ENCODE results near the gene SOHLH1.

Gene SOHLH1, protein sequence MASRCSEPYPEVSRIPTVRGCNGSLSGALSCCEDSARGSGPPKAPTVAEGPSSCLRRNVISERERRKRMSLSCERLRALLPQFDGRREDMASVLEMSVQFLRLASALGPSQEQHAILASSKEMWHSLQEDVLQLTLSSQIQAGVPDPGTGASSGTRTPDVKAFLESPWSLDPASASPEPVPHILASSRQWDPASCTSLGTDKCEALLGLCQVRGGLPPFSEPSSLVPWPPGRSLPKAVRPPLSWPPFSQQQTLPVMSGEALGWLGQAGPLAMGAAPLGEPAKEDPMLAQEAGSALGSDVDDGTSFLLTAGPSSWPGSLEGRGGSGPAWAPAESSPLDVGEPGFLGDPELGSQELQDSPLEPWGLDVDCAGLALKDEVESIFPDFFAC

DNA sequence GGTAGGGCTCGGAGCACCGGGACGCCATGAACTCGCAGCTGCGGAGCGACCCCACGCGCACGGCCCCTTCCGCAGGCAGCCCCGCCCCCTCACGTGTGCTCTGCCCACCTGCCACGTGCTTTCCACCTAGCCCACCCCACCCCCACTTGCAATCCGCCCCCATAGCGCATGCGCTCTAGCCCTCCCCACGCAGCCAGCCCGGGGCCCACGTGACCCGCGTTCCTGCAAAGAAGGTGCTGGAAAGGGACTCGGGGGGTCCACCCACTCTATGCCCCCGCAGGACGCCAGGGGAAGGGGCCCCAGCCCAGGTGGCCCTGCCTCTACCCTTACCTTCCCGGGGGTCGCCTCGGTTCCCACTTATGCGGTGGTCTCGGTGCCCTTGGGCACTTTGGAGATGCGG lies at the start of gene SOHLH1:
SOHLH1 (minus strand) TSS at position 42 of the 400 bp plus-strand sequence; CDS start at position 28, 14 bp downstream.
- no peak within 1 kb of the TSS for H3K4me3 ChIP-seq (ENCODE audit: low read length)
- DNase-seq (ENCODE audit: low read depth): no peak
- TF ChIP-seq, protein P1, sequence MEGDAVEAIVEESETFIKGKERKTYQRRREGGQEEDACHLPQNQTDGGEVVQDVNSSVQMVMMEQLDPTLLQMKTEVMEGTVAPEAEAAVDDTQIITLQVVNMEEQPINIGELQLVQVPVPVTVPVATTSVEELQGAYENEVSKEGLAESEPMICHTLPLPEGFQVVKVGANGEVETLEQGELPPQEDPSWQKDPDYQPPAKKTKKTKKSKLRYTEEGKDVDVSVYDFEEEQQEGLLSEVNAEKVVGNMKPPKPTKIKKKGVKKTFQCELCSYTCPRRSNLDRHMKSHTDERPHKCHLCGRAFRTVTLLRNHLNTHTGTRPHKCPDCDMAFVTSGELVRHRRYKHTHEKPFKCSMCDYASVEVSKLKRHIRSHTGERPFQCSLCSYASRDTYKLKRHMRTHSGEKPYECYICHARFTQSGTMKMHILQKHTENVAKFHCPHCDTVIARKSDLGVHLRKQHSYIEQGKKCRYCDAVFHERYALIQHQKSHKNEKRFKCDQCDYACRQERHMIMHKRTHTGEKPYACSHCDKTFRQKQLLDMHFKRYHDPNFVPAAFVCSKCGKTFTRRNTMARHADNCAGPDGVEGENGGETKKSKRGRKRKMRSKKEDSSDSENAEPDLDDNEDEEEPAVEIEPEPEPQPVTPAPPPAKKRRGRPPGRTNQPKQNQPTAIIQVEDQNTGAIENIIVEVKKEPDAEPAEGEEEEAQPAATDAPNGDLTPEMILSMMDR (conservative IDR thresholded peaks at IDR 0.05; ENCODE audit: low read length): no peak

DNA sequence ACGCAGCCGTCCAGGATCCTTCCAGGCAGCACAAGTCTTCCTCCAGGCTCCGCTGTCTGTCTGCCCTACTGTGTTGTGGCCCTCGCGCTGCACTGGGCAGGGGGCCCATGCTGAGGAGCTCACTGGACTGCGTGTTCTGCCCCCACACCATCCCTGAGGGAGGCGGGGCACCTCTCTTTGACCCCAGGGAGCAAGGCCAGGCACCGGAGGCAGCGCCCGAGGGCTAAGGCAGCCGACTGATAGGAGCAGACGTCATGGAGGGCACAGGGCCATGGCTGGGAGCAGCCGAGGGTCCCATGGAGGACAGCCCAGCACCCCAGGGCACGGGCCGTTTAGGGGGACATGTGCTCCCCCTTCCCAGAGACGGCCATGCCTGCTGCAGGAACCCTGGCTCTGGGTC lies 49.4 kb upstream of the SOHLH1 start:
- H3K4me3 ChIP-seq (ENCODE audit: low read length): no peak overlapping the region
- no peak for DNase-seq (ENCODE audit: low read depth)
- TF ChIP-seq, protein P1 (conservative IDR thresholded peaks at IDR 0.05; ENCODE audit: low read length): no peak

DNA sequence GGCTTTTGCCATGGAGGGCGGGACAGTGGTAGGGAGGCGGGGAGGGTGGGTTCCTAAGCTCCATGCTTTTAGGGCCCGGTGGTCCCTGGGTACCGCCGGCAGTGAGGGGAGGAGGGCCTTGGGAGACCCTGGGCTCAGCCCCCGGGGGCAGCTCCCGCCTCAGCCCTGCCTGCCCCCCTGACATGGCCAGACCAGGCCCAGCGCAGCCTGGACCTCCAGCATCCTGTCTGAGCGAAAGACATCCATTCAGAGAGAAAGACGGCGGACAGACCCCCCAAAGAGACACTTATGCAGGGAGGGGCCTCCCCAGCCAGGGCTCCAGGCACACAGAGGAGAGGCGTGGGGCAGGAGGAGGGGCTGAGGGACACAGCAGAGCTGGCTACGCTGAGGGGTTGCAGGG lies 48.0 kb upstream of the SOHLH1 start:
- TF ChIP-seq, protein P1 (conservative IDR thresholded peaks at IDR 0.05; ENCODE audit: low read length): no peak
- H3K4me3 ChIP-seq (ENCODE audit: low read length): no peak overlapping the region
- no peak for DNase-seq (ENCODE audit: low read depth)

DNA sequence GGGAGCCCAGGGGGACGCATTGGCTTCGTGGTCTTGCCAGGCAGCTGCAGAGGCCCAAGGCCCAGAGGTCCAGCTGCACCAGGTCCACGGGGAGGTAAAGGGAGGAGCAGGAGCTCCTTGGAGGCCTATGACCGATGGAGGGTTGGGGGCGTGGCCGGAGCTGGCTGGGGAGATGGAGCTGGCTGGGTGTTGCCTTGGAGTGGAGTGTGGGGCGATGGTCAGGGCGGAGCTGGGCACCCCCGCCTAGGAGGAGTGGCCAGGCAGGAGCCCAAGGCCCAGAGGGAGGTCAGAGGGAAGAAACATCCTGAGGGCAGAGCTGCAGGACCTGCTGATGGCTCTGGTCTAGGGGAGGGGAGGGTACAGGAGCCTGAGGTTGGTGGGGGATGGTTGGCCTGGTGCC lies 47.3 kb upstream of the SOHLH1 start:
- TF ChIP-seq, protein P1 (conservative IDR thresholded peaks at IDR 0.05; ENCODE audit: low read length): no peak
- no peak for DNase-seq (ENCODE audit: low read depth)
- no peak overlapping the region for H3K4me3 ChIP-seq (ENCODE audit: low read length)

DNA sequence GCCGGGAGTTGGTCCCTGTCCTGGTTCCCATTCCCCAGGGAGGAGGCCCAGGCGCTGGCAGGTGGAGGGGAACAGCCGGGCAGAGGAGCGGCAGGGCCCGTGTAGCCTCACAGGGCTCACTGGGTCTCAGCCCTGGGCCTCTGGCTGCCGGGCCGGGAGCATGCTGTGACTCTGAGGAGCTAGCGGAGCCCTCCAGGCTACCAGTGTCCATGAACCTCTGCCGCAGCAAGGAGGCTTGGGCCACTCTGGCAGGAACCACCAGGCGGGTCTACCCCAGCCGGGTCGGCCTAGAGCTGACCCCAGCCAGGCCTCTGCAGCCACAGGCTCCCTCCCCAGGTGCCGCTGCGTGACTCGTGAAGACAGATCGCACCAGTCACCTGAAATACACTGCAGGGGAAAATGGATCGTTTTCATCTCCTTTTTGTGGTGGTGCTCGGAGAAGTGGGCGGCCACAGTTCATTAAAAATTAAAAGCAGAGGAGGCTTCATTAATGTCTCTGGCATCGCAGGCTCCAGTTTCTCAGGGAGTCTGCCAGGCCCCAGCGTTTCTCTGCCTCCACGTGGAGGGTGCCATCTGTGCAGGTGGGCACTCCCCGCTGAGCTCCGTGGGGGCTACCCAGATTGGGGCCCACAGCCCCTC lies 46.5 kb upstream of the SOHLH1 start:
- no peak overlapping the region for H3K4me3 ChIP-seq (ENCODE audit: low read length)
- TF ChIP-seq, protein P1 (conservative IDR thresholded peaks at IDR 0.05; ENCODE audit: low read length): no peak
- DNase-seq (ENCODE audit: low read depth): no peak

DNA sequence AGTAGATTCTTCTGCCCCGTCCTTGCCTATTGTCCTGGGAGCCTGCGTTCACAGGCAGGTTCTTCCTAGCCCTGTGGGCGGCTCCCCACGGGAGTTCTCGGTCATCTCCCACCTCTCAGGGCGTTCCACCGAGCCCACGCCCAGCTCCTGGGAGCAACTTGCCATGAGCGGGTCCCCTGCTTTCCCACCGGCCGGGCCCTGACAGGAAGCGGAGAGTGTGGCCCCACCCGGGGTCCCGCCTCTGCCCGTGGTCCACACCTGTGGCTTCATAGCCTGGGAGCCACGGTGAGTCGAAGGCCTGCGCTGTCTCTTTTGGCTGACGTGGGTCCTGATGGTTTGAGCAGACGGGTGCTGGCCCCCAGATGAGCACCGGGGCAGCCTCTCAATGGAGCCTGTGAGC lies 45.9 kb upstream of the SOHLH1 start:
- DNase-seq (ENCODE audit: low read depth): no peak
- H3K4me3 ChIP-seq (ENCODE audit: low read length): no peak overlapping the region
- TF ChIP-seq, protein P1 (conservative IDR thresholded peaks at IDR 0.05; ENCODE audit: low read length): no peak

Measured in AG10803 (cell line).